Measurements from ENCODE around the gene GNRHR. TPM values are rescaled to one million over a fixed set of nuclear protein-coding genes. Genes with fewer than 3 reads are reported as not detected.

Gene GNRHR
- total RNA-seq, 1 donor from 2014 or later, result not detected

- Histone ChIP-seq H3K27me3 (ENCODE audit: low read depth) (no peaks in the 10 kb centered on the region), H3K27ac (replicated peaks) (no peak overlapping the region), H3K4me1 (peaks cover 20% of the 10 kb centered on the region), H3K36me3 (peaks cover 7% of the 10 kb centered on the region), H3K9me3 (replicated peaks) (no peaks in the 10 kb centered on the region), H3K4me3 (no peak overlapping the region)
- no peak for DNase-seq
- TF ChIP-seq CTCF (IDR thresholded peaks at IDR 0.05; ENCODE audit: borderline replicate concordance), result no peak
- intact Hi-C loops (cut with micrococcal nuclease), result no loop called here
Measured at GRCh38 chr4:67704843-67705242, 49.3 kb downstream of the GNRHR start.

- Histone ChIP-seq H3K27ac (replicated peaks) (no peak overlapping the region), H3K9me3 (replicated peaks) (no peaks in the 10 kb centered on the region), H3K27me3 (ENCODE audit: low read depth) (no peaks in the 10 kb centered on the region), H3K4me1 (peaks cover 25% of the 10 kb centered on the region), H3K4me3 (peak overlapping the region; percentile 89), H3K36me3 (peaks cover 7% of the 10 kb centered on the region)
- intact Hi-C loops (cut with micrococcal nuclease), result no loop called here
- DNase-seq, result no peak
- no peak for TF ChIP-seq CTCF (IDR thresholded peaks at IDR 0.05; ENCODE audit: borderline replicate concordance)
Measured at GRCh38 chr4:67702166-67702565, 52.0 kb downstream of the GNRHR start.

- Histone ChIP-seq H3K9me3 (replicated peaks) (no peaks in the 10 kb centered on the region), H3K27ac (replicated peaks) (peak overlapping the region; percentile 83), H3K4me1 (peaks cover 25% of the 10 kb centered on the region), H3K36me3 (no peaks in the 10 kb centered on the region), H3K27me3 (ENCODE audit: low read depth) (no peaks in the 10 kb centered on the region), H3K4me3 (peak overlapping the region; percentile 89)
- DNase-seq, result no peak
- intact Hi-C loops (cut with micrococcal nuclease), result no loop called here
- no peak for TF ChIP-seq CTCF (IDR thresholded peaks at IDR 0.05; ENCODE audit: borderline replicate concordance)
Measured at GRCh38 chr4:67701517-67701850, 52.7 kb downstream of the GNRHR start.

GRCh38 chr4:67700738-67701516 is 53.3 kb downstream of the GNRHR start, which contains the start of gene UBA6:
Gene UBA6 (minus strand): TSS chr4:67701155. CDS start chr4:67701119, 36 bp downstream.
- peak; percentile 96 for DNase-seq
- H3K36me3 ChIP-seq, result no peaks in the 10 kb centered on the region
- intact Hi-C loops (cut with micrococcal nuclease), result no loop called here
- H3K9me3 ChIP-seq (replicated peaks), result no peaks in the 10 kb centered on the region
- H3K27me3 ChIP-seq (ENCODE audit: low read depth), result no peaks in the 10 kb centered on the region
- H3K4me3 ChIP-seq, result peak within 1 kb of the TSS; percentile 89
- peak; percentile 70 for TF ChIP-seq CTCF (IDR thresholded peaks at IDR 0.05; ENCODE audit: borderline replicate concordance)
- peaks cover 25% of the 10 kb centered on the region for H3K4me1 ChIP-seq
- H3K27ac ChIP-seq (replicated peaks), result peak within 1 kb of the TSS; percentile 83

GRCh38 chr4:67700116-67700737 is 54.0 kb downstream of the GNRHR start:
- DNase-seq, result no peak
- Histone ChIP-seq H3K27ac (replicated peaks) (peak overlapping the region; percentile 83), H3K9me3 (replicated peaks) (no peaks in the 10 kb centered on the region), H3K4me1 (peaks cover 25% of the 10 kb centered on the region), H3K27me3 (ENCODE audit: low read depth) (no peaks in the 10 kb centered on the region), H3K36me3 (no peaks in the 10 kb centered on the region), H3K4me3 (peak overlapping the region; percentile 89)
- intact Hi-C loops (cut with micrococcal nuclease), result no loop called here
- no peak for TF ChIP-seq CTCF (IDR thresholded peaks at IDR 0.05; ENCODE audit: borderline replicate concordance)

Measured in left ventricle myocardium inferior (tissue), 1 donor.